Activated CD4-positive, alpha-beta memory T cell treated with anti-CD3 and anti-CD28 coated beads, Interleukin-2, amount 10 ng/mL, durations not matched to agents 7 days and 5 days (primary cell): ENCODE data around the gene NSUN3. TPM values are rescaled to one million over a fixed set of nuclear protein-coding genes. Genes with fewer than 3 reads are reported as not detected.

ENCODE experiments used
- CTCF ChIA-PET: fragments of 350-600 bp; sonication (Branson Sonifier 250); formaldehyde crosslinking; loops from one replicate; lab custom pipeline; 2021; ENCODE audit warnings: antibody characterized with exemption, inconsistent platforms; lab: Charles Lee
- POLR2A ChIA-PET: fragments of 350-600 bp; sonication (Branson Sonifier 250); formaldehyde crosslinking; loops from one replicate; lab custom pipeline; 2021; ENCODE audit warnings: antibody characterized with exemption; lab: Charles Lee
- DNase-seq: peaks from one replicate; pipeline ENCODE4 v3.0.0-alpha.2; 2020
- H3K27ac Mint-ChIP-seq: one replicate; pipeline ENCODE4 v1.8.0; 2021; ENCODE audit warnings: mild to moderate bottlenecking, mixed read lengths
- H3K27me3 Mint-ChIP-seq: one replicate; pipeline ENCODE4 v1.8.0; 2021; ENCODE audit warnings: mixed read lengths
- H3K36me3 Mint-ChIP-seq: one replicate; pipeline ENCODE4 v1.8.0; 2021; ENCODE audit warnings: low read depth, mixed read lengths
- H3K4me1 Mint-ChIP-seq: one replicate; pipeline ENCODE4 v1.8.0; 2021; ENCODE audit warnings: mixed read lengths
- H3K4me3 Mint-ChIP-seq: one replicate; pipeline ENCODE4 v1.8.0; 2021; ENCODE audit warnings: mild to moderate bottlenecking, mixed read lengths
- H3K9me3 Mint-ChIP-seq: one replicate; pipeline ENCODE4 v1.8.0; 2021; ENCODE audit warnings: mixed read lengths
- total RNA-seq, 2 experiments: library from RNA; stranded (reverse); gene quantifications; one replicate each; pipeline ENCODE4 v1.2.3, GENCODE V29; 2021

NSUN3 gene
- total RNA-seq, 2 experiments from 2014 or later = 15.2 to 16.1 TPM

GRCh38 chr3:94049267-94049666 is 13.6 kb upstream of the NSUN3 start:
- Mint-ChIP-seq H3K4me3 (no peak overlapping the region), H3K27me3 (no peaks in the 10 kb centered on the region), H3K27ac (no peak overlapping the region), H3K36me3 (peaks cover 14% of the 10 kb centered on the region), H3K9me3 (no peaks in the 10 kb centered on the region), H3K4me1 (no peaks in the 10 kb centered on the region)
- POLR2A ChIA-PET = interaction anchor here (1.7 kb wide), 1 partner anchor 13 kb away, joined by 5 read pairs; the partner anchor contains the start of genes DHFR2 and NSUN3
- no peak for DNase-seq
- CTCF ChIA-PET = no interaction called here

- DNase-seq = no peak
Observed at GRCh38 chr3:94050546-94050945, 12.3 kb upstream of the NSUN3 start.

GRCh38 chr3:94061297-94061696 is 1.6 kb upstream of the NSUN3 start:
- Mint-ChIP-seq H3K9me3 (no peaks in the 10 kb centered on the region), H3K36me3 (peaks cover 41% of the 10 kb centered on the region), H3K27ac (no peak overlapping the region), H3K27me3 (no peaks in the 10 kb centered on the region), H3K4me1 (peaks cover 37% of the 10 kb centered on the region), H3K4me3 (peak overlapping the region; percentile 9)
- CTCF ChIA-PET = interaction anchor here (1.6 to 2.6 kb wide), 2 partner anchors 8 to 48 kb away, joined by 3 to 11 read pairs; no protein-coding TSS in a partner anchor
- no peak for DNase-seq
- POLR2A ChIA-PET = interaction anchor here (1.7 to 2.9 kb wide), 2 partner anchors 10 to 73 kb away, joined by 5 to 23 read pairs; no protein-coding TSS in a partner anchor

More at GRCh38 chr3:94050546-94050945, 12.3 kb upstream of the NSUN3 start:
- Mint-ChIP-seq H3K27ac (no peak overlapping the region), H3K9me3 (no peaks in the 10 kb centered on the region), H3K27me3 (no peaks in the 10 kb centered on the region), H3K4me1 (no peaks in the 10 kb centered on the region), H3K4me3 (no peak overlapping the region), H3K36me3 (peaks cover 5% of the 10 kb centered on the region)
- CTCF ChIA-PET = interaction anchor here (1.0 kb wide), 1 partner anchor 12 kb away, joined by 3 read pairs; the partner anchor contains the start of genes DHFR2 and NSUN3
- POLR2A ChIA-PET = interaction anchor here (1.1 to 1.7 kb wide), 2 partner anchors 12 kb away, joined by 5 read pairs; partner anchors contain the start of genes DHFR2 and NSUN3

GRCh38 chr3:94063496-94064119 is 747 bp downstream of the NSUN3 start:
- Mint-ChIP-seq H3K36me3 (peaks cover 60% of the 10 kb centered on the region), H3K27ac (peak overlapping the region; percentile 98), H3K4me1 (peaks cover 52% of the 10 kb centered on the region), H3K27me3 (no peaks in the 10 kb centered on the region), H3K9me3 (peaks cover 8% of the 10 kb centered on the region), H3K4me3 (peak overlapping the region; percentile 86)
- POLR2A ChIA-PET = interaction anchor here (0.6 to 3.2 kb wide), 18 partner anchors 8 to 171 kb away, joined by 3 to 23 read pairs (median 7); partner anchors contain the start of gene ARL13B
- CTCF ChIA-PET = interaction anchor here (0.9 to 2.6 kb wide), 5 partner anchors 8 to 61 kb away, joined by 3 to 11 read pairs (median 3); no protein-coding TSS in a partner anchor
- no peak for DNase-seq

DNA sequence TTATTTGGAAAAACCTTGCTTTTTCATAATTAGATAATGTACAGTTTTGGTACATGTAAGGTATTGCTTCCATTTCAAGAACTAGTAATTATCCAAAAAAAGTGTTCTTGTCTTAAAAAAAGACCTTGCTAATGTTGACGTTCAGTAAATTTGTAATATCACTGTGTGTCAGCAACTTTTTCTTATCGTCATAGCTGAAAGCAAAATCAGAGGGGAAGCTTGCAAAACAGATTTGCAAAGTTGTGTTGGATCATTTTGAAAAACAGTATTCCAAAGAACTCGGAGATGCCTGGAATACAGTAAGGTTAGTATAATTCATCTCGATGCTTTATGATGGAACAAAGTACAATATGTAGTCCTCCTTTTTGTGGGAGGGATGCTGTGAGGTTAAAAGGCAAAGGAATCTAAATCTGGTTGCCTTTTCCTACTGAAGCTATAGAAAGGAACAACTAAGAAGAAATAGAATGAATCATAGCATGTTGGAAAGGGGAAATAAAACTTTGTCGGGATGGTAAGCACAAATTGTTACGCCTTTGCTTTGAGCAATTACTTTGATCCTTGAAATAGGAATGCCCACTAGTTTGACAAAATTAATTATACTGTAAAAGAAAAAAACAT is 1.5 kb downstream of the NSUN3 start:
- H3K36me3 Mint-ChIP-seq = peaks cover 61% of the 10 kb centered on the region
- POLR2A ChIA-PET = interaction anchor here (1.3 to 3.2 kb wide), 4 partner anchors 7 to 60 kb away, joined by 4 to 23 read pairs (median 14); no protein-coding TSS in a partner anchor

GRCh38 chr3:94065122-94065521 is 2.3 kb downstream of the NSUN3 start:
- Mint-ChIP-seq H3K4me1 (peaks cover 63% of the 10 kb centered on the region), H3K27me3 (no peaks in the 10 kb centered on the region), H3K4me3 (peak overlapping the region; percentile 30), H3K9me3 (peaks cover 8% of the 10 kb centered on the region), H3K27ac (no peak overlapping the region), H3K36me3 (peaks cover 58% of the 10 kb centered on the region)
- ChIA-PET POLR2A (interaction anchor here (1.6 kb wide), 1 partner anchor 16 kb away, joined by 3 read pairs; no protein-coding TSS in a partner anchor), CTCF (no interaction called here)
- no peak for DNase-seq

More for the DNA sequence above, 1.5 kb downstream of the NSUN3 start:
- Mint-ChIP-seq H3K27me3 (no peaks in the 10 kb centered on the region), H3K9me3 (peaks cover 8% of the 10 kb centered on the region), H3K27ac (peak overlapping the region; percentile 98), H3K4me3 (peak overlapping the region; percentile 86), H3K4me1 (peaks cover 60% of the 10 kb centered on the region)
- CTCF ChIA-PET = interaction anchor here (1.8 kb wide), 1 partner anchor 62 kb away, joined by 10 read pairs; no protein-coding TSS in a partner anchor
- DNase-seq = no peak

GRCh38 chr3:94065819-94066480 is 3.1 kb downstream of the NSUN3 start:
- Mint-ChIP-seq H3K27ac (no peak overlapping the region), H3K4me1 (peaks cover 64% of the 10 kb centered on the region), H3K27me3 (no peaks in the 10 kb centered on the region), H3K4me3 (no peak overlapping the region), H3K36me3 (peaks cover 50% of the 10 kb centered on the region), H3K9me3 (peaks cover 8% of the 10 kb centered on the region)
- ChIA-PET POLR2A (interaction anchor here (1.6 kb wide), 1 partner anchor 15 kb away, joined by 3 read pairs; no protein-coding TSS in a partner anchor), CTCF (interaction anchor here (1.1 to 1.5 kb wide), 2 partner anchors 63 to 92 kb away, joined by 3 to 4 read pairs; partner anchors contain the start of gene PROS1)
- no peak for DNase-seq

GRCh38 chr3:94066506-94067500 is 3.9 kb downstream of the NSUN3 start:
- no peak for DNase-seq
- POLR2A ChIA-PET = interaction anchor here (1.6 kb wide), 1 partner anchor 14 kb away, joined by 3 read pairs; no protein-coding TSS in a partner anchor
- H3K27me3 Mint-ChIP-seq = no peaks in the 10 kb centered on the region

DNA sequence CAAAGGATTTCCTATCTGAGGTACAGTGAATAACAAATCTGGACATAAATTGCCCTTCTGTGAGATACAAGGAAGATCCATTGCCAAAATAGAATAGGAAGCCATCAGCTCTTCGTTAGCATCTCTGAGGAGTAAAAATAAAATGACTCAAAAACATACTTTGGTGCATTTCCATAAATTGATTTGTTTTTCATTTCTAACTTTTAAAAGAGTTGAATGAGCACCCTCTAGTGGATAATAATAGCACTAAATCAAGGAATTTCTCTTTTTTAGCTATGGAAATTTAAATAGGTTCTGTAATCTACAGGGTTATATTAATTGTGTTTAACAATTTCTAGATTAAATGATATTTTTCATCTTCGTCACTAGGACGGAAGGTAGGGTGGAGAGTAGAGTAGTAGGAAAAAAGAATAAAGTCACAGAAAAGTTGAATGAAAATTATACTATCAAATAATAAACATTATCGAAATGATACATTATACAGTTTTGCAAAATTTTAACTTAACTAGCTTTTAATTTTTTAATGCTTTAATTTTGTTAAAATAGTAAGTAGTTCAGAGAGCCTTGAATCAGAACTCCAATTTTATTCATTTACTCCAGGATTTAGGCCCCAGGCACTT is 6.4 kb downstream of the NSUN3 start:
- no peak for DNase-seq
- no peak overlapping the region for H3K27ac Mint-ChIP-seq
- H3K9me3 Mint-ChIP-seq = peaks cover 8% of the 10 kb centered on the region
- POLR2A ChIA-PET = no interaction called here
- peaks cover 69% of the 10 kb centered on the region for H3K36me3 Mint-ChIP-seq
- CTCF ChIA-PET = interaction anchor here (0.6 to 2.2 kb wide), 18 partner anchors 9 to 172 kb away, joined by 3 to 10 read pairs (median 4); partner anchors contain the start of genes ARL13B, PROS1 and STX19
- H3K4me1 Mint-ChIP-seq = peaks cover 70% of the 10 kb centered on the region
- H3K27me3 Mint-ChIP-seq = no peaks in the 10 kb centered on the region
- H3K4me3 Mint-ChIP-seq = no peak overlapping the region

More at GRCh38 chr3:94066506-94067500, 3.9 kb downstream of the NSUN3 start:
- peaks cover 68% of the 10 kb centered on the region for H3K4me1 Mint-ChIP-seq
- H3K27ac Mint-ChIP-seq = no peak overlapping the region
- H3K36me3 Mint-ChIP-seq = peaks cover 51% of the 10 kb centered on the region
- H3K4me3 Mint-ChIP-seq = no peak overlapping the region
- H3K9me3 Mint-ChIP-seq = peaks cover 8% of the 10 kb centered on the region
- CTCF ChIA-PET = interaction anchor here (1.1 to 1.5 kb wide), 2 partner anchors 63 to 93 kb away, joined by 3 to 4 read pairs; partner anchors contain the start of gene PROS1

DNA sequence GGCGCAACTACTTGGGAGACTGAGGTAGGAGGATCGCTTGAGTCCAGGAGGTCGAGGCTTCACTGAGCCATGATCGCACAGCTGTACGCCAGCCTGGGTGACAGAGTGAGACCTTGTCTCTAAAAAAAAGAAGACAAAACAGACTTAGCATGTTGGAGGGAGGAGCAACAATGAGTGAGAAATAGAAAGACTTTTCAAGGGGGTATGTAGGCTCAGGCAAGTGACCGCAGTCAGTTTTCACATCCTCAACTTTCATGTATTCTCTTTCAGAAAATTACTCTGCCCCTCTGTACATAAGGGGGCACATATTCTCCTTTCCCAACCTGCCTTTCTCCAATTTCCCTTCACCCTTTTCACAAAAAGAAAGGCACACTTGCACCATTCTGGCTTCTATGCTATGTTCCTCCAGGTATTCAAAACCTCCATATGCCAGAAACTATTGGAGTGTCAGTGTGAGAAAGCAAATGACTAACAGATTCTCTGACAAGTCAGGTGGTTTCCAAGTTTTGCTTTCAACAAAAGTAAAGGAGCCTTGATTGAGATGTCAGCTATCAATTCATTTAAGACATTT is 7.6 kb downstream of the NSUN3 start:
- ChIA-PET CTCF (interaction anchor here (0.9 to 2.2 kb wide), 8 partner anchors 9 to 91 kb away, joined by 3 to 10 read pairs (median 4); partner anchors contain the start of gene ARL13B), POLR2A (interaction anchor here (2.3 kb wide), 1 partner anchor 8 kb away, joined by 23 read pairs; the partner anchor contains the start of genes DHFR2 and NSUN3)
- no peak overlapping the region for H3K27ac Mint-ChIP-seq
- H3K36me3 Mint-ChIP-seq = peaks cover 70% of the 10 kb centered on the region
- peaks cover 61% of the 10 kb centered on the region for H3K4me1 Mint-ChIP-seq
- no peak for DNase-seq
- H3K27me3 Mint-ChIP-seq = no peaks in the 10 kb centered on the region
- H3K9me3 Mint-ChIP-seq = peaks cover 8% of the 10 kb centered on the region
- H3K4me3 Mint-ChIP-seq = no peak overlapping the region
